ENCODE measurements around the gene RPS2. TPM values are rescaled to one million over a fixed set of nuclear protein-coding genes. Genes with fewer than 3 reads are reported as not detected.

Gene RPS2
- total and polyA plus RNA-seq, 12 donors: 691 to 3,593 (median 903) TPM

- no peak overlapping the region for H3K27ac ChIP-seq
- TF ChIP-seq, protein P1, sequence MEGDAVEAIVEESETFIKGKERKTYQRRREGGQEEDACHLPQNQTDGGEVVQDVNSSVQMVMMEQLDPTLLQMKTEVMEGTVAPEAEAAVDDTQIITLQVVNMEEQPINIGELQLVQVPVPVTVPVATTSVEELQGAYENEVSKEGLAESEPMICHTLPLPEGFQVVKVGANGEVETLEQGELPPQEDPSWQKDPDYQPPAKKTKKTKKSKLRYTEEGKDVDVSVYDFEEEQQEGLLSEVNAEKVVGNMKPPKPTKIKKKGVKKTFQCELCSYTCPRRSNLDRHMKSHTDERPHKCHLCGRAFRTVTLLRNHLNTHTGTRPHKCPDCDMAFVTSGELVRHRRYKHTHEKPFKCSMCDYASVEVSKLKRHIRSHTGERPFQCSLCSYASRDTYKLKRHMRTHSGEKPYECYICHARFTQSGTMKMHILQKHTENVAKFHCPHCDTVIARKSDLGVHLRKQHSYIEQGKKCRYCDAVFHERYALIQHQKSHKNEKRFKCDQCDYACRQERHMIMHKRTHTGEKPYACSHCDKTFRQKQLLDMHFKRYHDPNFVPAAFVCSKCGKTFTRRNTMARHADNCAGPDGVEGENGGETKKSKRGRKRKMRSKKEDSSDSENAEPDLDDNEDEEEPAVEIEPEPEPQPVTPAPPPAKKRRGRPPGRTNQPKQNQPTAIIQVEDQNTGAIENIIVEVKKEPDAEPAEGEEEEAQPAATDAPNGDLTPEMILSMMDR (IDR thresholded peaks at IDR 0.05): no peak
- ATAC-seq: peak in 1 of 8 donors; percentile 10
- peaks cover 0 to 5% (median 0%) of the 10 kb centered on the region in 9 donors for H3K4me1 ChIP-seq
- no peak overlapping the region for H3K4me3 ChIP-seq
- no peaks in the 10 kb centered on the region for H3K9me3 ChIP-seq
- no peaks in the 10 kb centered on the region for H3K27me3 ChIP-seq
- no peak for DNase-seq
- 89 to 90% methylated on average over 25 to 26 of the region's 26 CpGs for WGBS, 2 donors
- intact Hi-C loops (cut with DNase I): no loop called here
- peaks cover 16 to 67% (median 57%) of the 10 kb centered on the region in 9 donors for H3K36me3 ChIP-seq
Measured at GRCh38 chr16:1997494-1998359, 33.1 kb upstream of the RPS2 start.

DNA sequence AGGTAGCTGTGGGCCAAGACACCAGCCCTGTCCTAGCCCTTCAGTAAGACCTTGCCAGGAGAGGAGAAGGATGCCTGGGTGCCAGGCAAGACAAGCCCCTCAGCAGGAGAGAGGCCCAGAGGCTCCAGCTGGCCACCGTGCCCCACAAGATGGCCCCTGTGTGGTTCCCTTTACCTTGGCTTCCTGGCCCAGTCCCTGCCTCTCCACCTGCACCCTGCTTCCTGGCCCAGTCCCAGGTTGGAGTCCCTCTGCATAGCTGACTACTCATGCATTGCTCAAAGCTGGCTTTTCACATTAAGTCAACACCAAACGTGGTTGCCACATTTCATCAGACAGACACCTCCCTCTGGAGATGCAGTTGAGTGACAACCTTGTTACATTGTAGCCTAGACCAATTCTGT, 29.1 kb upstream of the RPS2 start:
- peaks cover 12 to 32% (median 26%) of the 10 kb centered on the region in 7 donors for H3K27me3 ChIP-seq
- H3K4me3 ChIP-seq: no peak overlapping the region
- no peak for DNase-seq
- peaks cover 5 to 31% (median 22%) of the 10 kb centered on the region in 9 donors for H3K4me1 ChIP-seq
- intact Hi-C loops (cut with DNase I): no loop called here
- H3K9me3 ChIP-seq: no peaks in the 10 kb centered on the region
- TF ChIP-seq, protein P1 (IDR thresholded peaks at IDR 0.05): no peak
- H3K36me3 ChIP-seq: peaks cover 0 to 27% (median 18%) of the 10 kb centered on the region in 9 donors
- ATAC-seq: no peak
- no peak overlapping the region for H3K27ac ChIP-seq
- WGBS, 2 donors: 69 to 76% methylated on average over 2 of the region's 2 CpGs

DNA sequence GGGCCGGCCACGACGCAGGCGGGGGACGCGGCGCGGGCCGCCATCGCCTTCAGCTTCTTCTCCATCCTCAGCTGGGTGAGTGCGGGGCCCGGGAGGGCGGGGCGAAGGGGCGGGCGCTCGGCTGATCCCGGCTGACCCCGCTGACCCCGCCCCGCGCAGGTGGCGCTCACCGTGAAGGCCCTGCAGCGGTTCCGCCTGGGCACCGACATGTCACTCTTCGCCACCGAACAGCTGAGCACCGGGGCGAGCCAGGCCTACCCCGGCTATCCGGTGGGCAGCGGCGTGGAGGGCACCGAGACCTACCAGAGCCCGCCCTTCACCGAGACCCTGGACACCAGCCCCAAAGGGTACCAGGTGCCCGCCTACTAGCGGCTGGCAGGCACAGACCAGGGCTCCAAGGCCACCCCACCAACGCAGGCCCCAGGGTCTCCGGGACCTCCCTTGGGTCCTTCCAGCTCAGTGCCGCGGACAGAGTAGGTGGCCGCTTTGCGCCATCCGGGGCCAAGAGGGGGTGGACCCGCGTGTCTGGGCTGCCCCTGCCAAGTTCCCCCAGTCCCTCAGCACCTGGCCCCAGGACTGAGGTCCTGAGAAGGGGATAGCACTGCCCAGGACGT, 28.2 kb upstream of the RPS2 start:
- 42 to 52% methylated on average over 35 to 50 of the region's 50 CpGs for WGBS, 2 donors
- H3K9me3 ChIP-seq: no peaks in the 10 kb centered on the region
- H3K27me3 ChIP-seq: peaks cover 12 to 40% (median 36%) of the 10 kb centered on the region in 7 donors
- TF ChIP-seq, protein P1 (IDR thresholded peaks at IDR 0.05): no peak
- intact Hi-C loops (cut with DNase I): no loop called here
- ATAC-seq (peak in 4 of 8 donors; percentile 0 to 25 (median 2)), DNase-seq (no peak)
- peak overlapping the region in 7 of 10 donors; percentile 39 to 60 (median 53) for H3K4me3 ChIP-seq
- H3K4me1 ChIP-seq: peaks cover 5 to 27% (median 22%) of the 10 kb centered on the region in 9 donors
- no peak overlapping the region for H3K27ac ChIP-seq
- peaks cover 0 to 18% (median 11%) of the 10 kb centered on the region in 9 donors for H3K36me3 ChIP-seq

DNA sequence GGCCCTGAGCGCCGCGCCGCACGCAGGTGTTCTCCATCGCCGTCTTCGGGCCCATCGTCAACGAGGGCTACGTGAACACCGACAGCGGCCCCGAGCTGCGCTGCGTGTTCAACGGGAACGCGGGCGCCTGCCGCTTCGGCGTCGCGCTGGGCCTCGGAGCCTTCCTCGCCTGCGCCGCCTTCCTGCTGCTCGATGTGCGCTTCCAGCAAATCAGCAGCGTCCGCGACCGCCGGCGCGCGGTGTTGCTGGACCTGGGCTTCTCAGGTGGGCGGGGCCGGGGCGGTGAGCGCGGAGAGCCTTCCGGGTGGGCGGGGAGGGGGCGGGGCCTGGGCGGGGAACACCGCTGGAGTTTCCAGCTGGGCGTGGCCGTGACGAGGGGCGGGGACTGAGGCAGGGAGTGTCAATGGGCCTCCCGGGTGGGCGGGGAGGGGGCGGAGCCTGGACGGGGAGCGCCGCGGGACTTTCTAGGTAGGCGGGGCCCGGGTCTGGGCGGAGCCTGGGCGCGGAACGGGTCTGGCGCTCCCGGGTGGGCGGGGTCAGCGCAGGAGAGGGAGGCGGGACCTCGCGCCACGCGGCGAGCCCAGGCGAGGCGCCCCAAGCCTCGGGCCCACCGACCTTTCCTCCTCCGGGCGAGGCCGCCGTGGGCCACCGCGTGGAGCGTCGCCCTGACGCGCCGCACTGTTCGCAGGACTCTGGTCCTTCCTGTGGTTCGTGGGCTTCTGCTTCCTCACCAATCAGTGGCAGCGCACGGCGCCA, 27.5 kb upstream of the RPS2 start:
- peaks cover 5 to 27% (median 22%) of the 10 kb centered on the region in 9 donors for H3K4me1 ChIP-seq
- DNase-seq (peak; percentile 93 to 98), ATAC-seq (peak; percentile 86 to 94 (median 90))
- no peaks in the 10 kb centered on the region for H3K9me3 ChIP-seq
- peaks cover 0 to 13% (median 5%) of the 10 kb centered on the region in 9 donors for H3K36me3 ChIP-seq
- TF ChIP-seq, protein P1 (IDR thresholded peaks at IDR 0.05): peak in 2 of 9 donors; percentile 8 to 12
- H3K27me3 ChIP-seq: peaks cover 12 to 40% (median 36%) of the 10 kb centered on the region in 7 donors
- peak overlapping the region in 9 of 10 donors; percentile 31 to 60 (median 50) for H3K4me3 ChIP-seq
- intact Hi-C loops (cut with DNase I): no loop called here
- H3K27ac ChIP-seq: peak overlapping the region in 2 of 10 donors; percentile 14 to 77
- WGBS, 2 donors: 1 to 4% methylated on average over 54 to 95 of the region's 96 CpGs

All from heart right ventricle (tissue), 16 donors.